ENCODE measurements around the gene IL1RL1. TPM values are rescaled to one million over a fixed set of nuclear protein-coding genes. Genes with fewer than 3 reads are reported as not detected.

Gene IL1RL1
- total and polyA plus RNA-seq, 7 donors, result 0.23 to 10.7 (median 5.4) TPM

GRCh38 chr2:102340778-102341177 lies 29.4 kb downstream of the IL1RL1 start:
- H3K27me3 ChIP-seq, result no peaks in the 10 kb centered on the region
- no peak overlapping the region for H3K27ac ChIP-seq
- H3K4me1 ChIP-seq, result no peaks in the 10 kb centered on the region
- 84 to 93% methylated on average over 7 of the region's 7 CpGs for WGBS, 2 donors
- intact Hi-C loops (cut with DNase I), result no loop called here
- DNase-seq, result no peak
- no peak overlapping the region for H3K4me3 ChIP-seq
- H3K36me3 ChIP-seq, result no peaks in the 10 kb centered on the region
- TF ChIP-seq CTCF (IDR thresholded peaks at IDR 0.05), result no peak
- no peak for TF ChIP-seq POLR2A (IDR thresholded peaks at IDR 0.05)
- no peak for TF ChIP-seq POLR2AphosphoS5 (IDR thresholded peaks at IDR 0.05)
- no peak for TF ChIP-seq EP300 (IDR thresholded peaks at IDR 0.05)
- no peaks in the 10 kb centered on the region for H3K9me3 ChIP-seq

GRCh38 chr2:102342888-102343287 lies 31.5 kb downstream of the IL1RL1 start:
- TF ChIP-seq POLR2A (IDR thresholded peaks at IDR 0.05) (no peak), EP300 (IDR thresholded peaks at IDR 0.05) (no peak), POLR2AphosphoS5 (IDR thresholded peaks at IDR 0.05) (no peak), CTCF (IDR thresholded peaks at IDR 0.05) (no peak)
- no peaks in the 10 kb centered on the region for H3K27me3 ChIP-seq
- no peak overlapping the region for H3K4me3 ChIP-seq
- no peaks in the 10 kb centered on the region for H3K4me1 ChIP-seq
- 20 to 65% methylated on average over 3 of the region's 3 CpGs for WGBS, 2 donors
- no peaks in the 10 kb centered on the region for H3K36me3 ChIP-seq
- H3K9me3 ChIP-seq, result no peaks in the 10 kb centered on the region
- no peak overlapping the region for H3K27ac ChIP-seq
- intact Hi-C loops (cut with DNase I), result no loop called here
- no peak for DNase-seq

GRCh38 chr2:102344397-102344796 lies 33.0 kb downstream of the IL1RL1 start:
- TF ChIP-seq POLR2A (IDR thresholded peaks at IDR 0.05), result no peak
- Histone ChIP-seq H3K4me1 (no peaks in the 10 kb centered on the region), H3K9me3 (no peaks in the 10 kb centered on the region), H3K4me3 (no peak overlapping the region), H3K27ac (no peak overlapping the region), H3K36me3 (no peaks in the 10 kb centered on the region), H3K27me3 (no peaks in the 10 kb centered on the region)
- intact Hi-C loops (cut with DNase I), result no loop called here
- 83 to 90% methylated on average over 3 of the region's 3 CpGs for WGBS, 2 donors
- no peak for DNase-seq

GRCh38 chr2:102345329-102345920 lies 34.1 kb downstream of the IL1RL1 start:
- Histone ChIP-seq H3K36me3 (no peaks in the 10 kb centered on the region), H3K4me1 (no peaks in the 10 kb centered on the region), H3K27ac (no peak overlapping the region), H3K4me3 (no peak overlapping the region), H3K9me3 (no peaks in the 10 kb centered on the region), H3K27me3 (no peaks in the 10 kb centered on the region)
- no peak for TF ChIP-seq POLR2A (IDR thresholded peaks at IDR 0.05)
- no peak for TF ChIP-seq CTCF (IDR thresholded peaks at IDR 0.05)
- no peak for TF ChIP-seq EP300 (IDR thresholded peaks at IDR 0.05)
- TF ChIP-seq POLR2AphosphoS5 (IDR thresholded peaks at IDR 0.05), result no peak
- 87 to 88% methylated on average over 4 of the region's 4 CpGs for WGBS, 2 donors
- intact Hi-C loops (cut with DNase I), result no loop called here
- DNase-seq, result no peak

- WGBS, 2 donors, result 86 to 89% methylated on average over 7 of the region's 7 CpGs
Observed at GRCh38 chr2:102346381-102347130, 35.2 kb downstream of the IL1RL1 start.

More at GRCh38 chr2:102346381-102347130, 35.2 kb downstream of the IL1RL1 start:
- no peak overlapping the region for H3K27ac ChIP-seq
- no peaks in the 10 kb centered on the region for H3K9me3 ChIP-seq
- no peaks in the 10 kb centered on the region for H3K36me3 ChIP-seq
- intact Hi-C loops (cut with DNase I), result no loop called here
- no peak for TF ChIP-seq POLR2A (IDR thresholded peaks at IDR 0.05)
- no peak for TF ChIP-seq CTCF (IDR thresholded peaks at IDR 0.05)
- TF ChIP-seq EP300 (IDR thresholded peaks at IDR 0.05), result no peak
- no peak for TF ChIP-seq POLR2AphosphoS5 (IDR thresholded peaks at IDR 0.05)
- no peak for DNase-seq
- no peaks in the 10 kb centered on the region for H3K4me1 ChIP-seq
- H3K4me3 ChIP-seq, result no peak overlapping the region
- no peaks in the 10 kb centered on the region for H3K27me3 ChIP-seq

Measured in sigmoid colon (tissue), 7 donors.